Measurements from ENCODE around the gene IFIT1.
"Not testable (repeated sequence)": the region's sequence is repeated elsewhere in the genome, so short reads cannot be mapped to it uniquely, and the experiment has no call there.

Gene IFIT1, protein sequence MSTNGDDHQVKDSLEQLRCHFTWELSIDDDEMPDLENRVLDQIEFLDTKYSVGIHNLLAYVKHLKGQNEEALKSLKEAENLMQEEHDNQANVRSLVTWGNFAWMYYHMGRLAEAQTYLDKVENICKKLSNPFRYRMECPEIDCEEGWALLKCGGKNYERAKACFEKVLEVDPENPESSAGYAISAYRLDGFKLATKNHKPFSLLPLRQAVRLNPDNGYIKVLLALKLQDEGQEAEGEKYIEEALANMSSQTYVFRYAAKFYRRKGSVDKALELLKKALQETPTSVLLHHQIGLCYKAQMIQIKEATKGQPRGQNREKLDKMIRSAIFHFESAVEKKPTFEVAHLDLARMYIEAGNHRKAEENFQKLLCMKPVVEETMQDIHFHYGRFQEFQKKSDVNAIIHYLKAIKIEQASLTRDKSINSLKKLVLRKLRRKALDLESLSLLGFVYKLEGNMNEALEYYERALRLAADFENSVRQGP

DNA sequence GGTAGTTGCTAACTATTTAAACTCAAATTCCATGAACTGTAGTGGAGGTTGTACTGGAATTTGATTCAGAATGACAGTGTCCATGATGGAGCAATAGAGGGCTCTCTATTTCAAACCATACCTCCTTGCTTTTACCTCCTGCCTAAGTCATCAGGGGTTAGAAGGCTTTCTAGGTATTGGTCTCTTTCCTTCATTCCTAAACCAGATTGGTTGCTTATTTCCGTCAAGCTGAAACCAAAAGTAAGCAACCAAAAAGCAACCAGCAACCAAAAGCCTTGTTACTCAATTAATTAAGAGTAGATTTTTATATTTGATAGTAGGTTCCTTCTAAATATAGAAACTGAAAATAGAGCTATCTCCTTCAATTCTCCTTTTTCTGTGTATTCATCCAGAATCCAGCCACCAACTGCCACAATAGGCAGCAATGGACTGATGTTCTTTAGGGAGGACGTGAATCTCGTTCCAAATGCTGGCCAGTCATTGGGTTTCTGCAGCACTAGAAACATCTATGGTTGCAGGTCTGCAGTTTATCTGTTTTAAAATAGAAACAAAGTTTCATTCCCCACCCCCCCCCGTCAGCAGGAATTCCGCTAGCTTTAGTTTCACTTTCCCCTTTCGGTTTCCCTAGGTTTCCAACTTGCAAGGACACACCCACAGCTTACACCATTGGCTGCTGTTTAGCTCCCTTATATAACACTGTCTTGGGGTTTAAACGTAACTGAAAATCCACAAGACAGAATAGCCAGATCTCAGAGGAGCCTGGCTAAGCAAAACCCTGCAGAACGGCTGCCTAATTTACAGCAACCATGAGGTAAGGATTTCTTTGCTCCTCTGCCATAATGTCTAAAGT, at the start of gene IFIT1:
Gene IFIT1 (plus strand): TSS at position 717 of the 850 bp plus-strand sequence. CDS start 90 bp downstream, at position 807.
- DNase-seq (ENCODE audit: low spot score): peak; percentile 65

GRCh38 chr10:89343089-89343767, 49.2 kb upstream of the IFIT1 start:
- DNase-seq (ENCODE audit: low spot score): no peak

DNA sequence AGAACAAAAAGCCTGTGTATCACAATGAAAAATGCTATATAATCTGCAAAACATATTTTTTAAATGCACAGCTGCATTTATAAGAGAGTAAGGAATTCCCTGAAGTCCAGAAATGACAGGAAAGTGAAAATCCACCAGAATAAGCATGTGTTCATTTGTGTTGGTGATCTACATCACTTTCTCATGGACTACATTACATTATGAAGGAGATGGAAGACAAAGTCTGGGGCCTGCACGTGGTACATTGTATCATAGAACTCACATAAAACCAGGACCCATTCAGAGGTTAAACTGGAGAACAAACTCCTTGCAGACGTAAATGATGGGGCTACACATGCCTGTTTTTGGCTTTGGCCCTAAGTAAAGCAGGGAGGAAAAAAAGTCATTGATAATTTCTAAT, 48.3 kb upstream of the IFIT1 start:
- DNase-seq (ENCODE audit: low spot score): no peak

DNA sequence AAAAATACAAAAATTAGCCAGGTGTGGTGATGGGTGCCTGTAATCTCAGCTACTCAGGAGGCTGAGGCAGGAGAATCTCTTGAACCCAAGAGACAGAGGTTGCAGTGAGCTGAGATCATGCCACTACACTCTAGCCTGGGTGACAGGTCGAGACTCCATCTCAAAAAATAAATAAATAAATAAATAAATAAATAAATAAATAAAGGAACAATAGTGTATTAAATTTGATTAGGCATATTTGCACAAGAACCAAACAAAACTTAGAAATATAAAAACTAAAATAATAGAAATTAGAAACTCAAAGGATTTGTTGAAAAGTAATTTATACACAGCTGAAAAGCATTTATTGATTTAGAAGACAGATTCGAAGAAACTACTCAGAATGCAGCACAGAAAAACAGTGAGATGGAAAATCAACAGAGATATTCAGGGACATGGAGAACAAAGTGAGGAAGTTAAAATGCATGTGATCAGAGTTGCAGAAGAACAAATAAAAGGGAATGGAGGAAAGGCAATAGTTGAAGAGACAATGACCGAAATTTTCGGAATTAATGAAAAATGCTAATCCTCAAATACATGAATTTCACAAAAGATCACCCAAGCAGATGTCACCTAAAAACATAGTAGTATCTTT, 46.9 kb upstream of the IFIT1 start:
- no peak for DNase-seq (ENCODE audit: low spot score)

GRCh38 chr10:89346405-89347254, 45.8 kb upstream of the IFIT1 start:
- DNase-seq (ENCODE audit: low spot score): no peak

DNA sequence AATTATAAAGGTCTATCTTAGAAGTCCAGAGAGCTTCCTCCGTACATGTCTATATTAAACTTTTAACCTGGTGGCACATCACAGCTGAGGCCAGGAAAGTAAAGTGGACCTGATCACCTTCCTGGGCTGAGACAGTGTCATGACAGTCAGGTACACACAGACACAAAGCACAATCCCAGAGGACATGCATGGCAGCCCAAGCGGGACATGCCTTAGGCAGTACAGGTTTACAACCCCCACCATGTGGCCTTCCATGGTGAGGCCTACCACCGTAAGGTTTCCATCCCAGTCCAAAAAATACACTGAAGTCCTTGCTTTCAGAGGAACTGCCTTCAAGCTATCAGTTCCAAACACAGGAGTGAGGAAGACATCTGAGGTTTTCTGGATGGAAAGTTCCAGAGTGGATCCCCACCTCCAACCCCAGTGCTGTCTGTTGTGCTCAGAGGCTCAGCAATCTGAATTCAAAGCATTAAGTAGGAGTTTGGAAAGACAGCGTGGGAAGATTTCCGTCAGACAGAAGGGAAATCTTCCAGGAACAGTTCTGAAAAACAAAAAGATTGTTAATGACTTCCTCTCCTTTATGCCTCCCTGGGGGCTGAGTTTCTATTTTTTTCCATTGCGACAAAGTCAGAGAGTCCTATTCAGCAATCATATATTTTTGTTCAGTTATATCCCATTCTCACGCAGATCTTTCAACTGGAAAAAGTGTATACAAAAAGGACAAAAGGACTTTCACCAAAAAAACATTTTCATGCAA, 44.5 kb upstream of the IFIT1 start:
- DNase-seq (ENCODE audit: low spot score): no peak

DNA sequence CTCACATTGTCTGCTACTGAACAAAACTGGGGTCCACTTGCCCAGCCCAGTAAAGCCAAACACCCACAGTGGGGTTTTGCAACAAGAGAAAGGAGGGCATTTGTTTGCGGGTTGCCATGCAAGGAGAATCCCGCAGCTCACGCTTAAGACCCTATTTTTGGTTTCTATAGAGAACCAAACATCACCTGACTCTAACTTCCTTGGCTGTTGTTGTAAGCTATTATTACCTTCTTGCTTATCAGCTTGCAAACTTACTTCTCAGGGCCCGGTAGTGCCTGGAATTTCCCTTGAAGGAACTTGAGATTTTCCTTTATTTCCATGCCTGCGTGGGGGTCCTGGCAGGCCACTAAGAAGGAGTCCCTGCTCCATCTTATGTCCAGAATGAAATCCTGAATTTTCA, 43.9 kb upstream of the IFIT1 start:
- no peak for DNase-seq (ENCODE audit: low spot score)

DNA sequence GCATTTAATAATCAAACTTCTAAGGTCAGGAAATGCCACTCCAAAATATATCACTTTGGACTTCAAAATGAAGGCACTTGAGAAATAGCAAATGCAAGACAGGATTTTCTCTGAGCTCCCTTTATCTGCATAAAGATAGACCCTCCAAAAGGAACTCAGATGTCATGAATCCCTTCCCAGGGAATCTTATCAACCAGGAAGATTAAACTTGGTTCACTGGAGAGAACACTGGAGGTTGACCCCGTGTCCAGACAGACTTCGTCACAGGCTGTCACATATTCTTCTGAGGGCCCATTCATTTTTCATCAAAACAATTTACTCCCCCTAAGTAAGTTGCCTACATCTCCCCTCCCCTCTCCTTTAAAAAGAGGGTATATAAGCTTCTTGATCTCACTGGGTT, 43.4 kb upstream of the IFIT1 start:
- DNase-seq (ENCODE audit: low spot score): no peak

- not testable (repeated sequence) for DNase-seq (ENCODE audit: low spot score)
Measured at GRCh38 chr10:89350631-89351315, 41.6 kb upstream of the IFIT1 start.

GRCh38 chr10:89351412-89351779, 41.0 kb upstream of the IFIT1 start:
- DNase-seq (ENCODE audit: low spot score): no peak

DNA sequence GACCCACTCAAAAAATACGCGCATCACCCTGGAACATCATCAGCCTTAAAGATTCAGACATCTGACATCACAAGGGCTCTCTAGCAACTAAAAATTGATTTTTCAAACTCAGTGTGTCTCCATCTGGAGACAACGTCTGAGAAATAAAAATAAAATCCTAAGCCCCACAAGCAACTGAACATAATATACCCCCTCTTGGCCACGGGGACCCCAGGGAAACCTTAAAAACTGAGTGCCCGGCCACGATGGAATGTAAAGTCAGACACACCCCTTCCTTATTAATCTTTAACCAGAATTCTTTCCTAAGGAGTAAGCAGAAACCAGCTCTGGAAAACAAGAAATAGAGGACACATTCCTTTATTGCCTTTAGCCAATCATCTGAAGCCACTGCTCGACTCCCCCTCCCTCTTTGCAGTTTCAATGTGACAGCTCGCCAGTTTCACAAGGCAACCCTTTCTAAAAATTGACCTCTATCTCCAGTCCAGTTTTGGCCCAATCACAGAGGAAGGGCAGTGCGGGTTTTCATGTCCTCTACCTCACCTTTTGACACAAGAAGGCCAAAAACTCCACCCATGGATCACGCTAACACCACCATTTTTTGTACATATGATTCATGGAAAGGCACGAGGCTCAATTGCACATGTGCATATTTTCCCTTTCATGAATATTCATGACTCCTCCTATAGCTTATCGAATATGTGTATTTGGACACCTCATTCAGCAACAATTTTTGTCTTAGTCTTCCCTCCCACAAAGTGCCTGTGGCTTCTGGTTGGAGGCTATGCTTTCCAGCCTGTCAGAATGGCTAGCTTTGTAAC, 40.4 kb upstream of the IFIT1 start:
- no peak for DNase-seq (ENCODE audit: low spot score)

DNA sequence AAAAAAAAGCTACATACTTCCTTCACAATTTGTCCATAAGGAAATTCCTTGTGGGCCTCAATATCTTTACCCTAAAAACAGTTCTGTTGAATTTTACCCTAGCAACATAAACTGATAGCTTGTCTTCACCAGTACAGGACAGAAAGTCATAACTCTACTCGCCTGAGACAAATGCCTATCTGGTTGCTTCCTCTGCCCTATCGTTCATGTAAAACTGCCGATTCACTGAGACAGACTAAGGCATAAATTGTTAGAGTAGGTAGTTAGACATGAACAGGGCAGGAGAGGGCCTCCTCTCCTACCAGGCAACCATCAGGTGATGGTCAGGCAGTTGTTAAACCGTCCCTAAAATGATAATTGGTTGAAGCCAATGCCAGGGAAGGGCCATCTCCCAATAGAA, 39.6 kb upstream of the IFIT1 start:
- no peak for DNase-seq (ENCODE audit: low spot score)

DNA sequence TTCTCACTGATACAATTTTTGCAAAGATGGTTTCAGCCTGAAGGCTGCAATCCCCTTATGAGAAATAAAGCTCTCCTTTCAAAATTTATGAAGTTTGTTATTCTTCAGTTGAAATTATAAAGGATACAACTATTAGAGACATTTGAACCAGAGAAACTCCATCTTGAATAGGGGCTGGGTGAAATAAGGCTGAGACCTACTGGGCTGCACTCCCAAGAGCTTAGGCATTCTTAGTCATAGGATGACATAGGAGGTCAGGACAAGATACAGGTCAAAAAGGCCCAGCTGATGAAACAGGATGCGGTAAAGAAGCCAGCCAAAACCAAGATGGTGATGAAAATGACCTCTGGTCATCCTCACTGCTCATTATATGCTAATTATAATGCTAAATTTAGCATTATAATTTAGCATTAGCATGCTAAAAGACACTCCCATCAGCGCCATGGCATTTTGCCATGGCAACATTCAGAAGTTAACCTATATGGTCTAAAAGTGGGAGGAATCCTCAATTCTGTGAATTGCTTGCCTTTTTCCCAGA, 37.0 kb upstream of the IFIT1 start:
- no peak for DNase-seq (ENCODE audit: low spot score)

- DNase-seq (ENCODE audit: low spot score): no peak
Measured at GRCh38 chr10:89357096-89357495, 35.3 kb upstream of the IFIT1 start.

DNA sequence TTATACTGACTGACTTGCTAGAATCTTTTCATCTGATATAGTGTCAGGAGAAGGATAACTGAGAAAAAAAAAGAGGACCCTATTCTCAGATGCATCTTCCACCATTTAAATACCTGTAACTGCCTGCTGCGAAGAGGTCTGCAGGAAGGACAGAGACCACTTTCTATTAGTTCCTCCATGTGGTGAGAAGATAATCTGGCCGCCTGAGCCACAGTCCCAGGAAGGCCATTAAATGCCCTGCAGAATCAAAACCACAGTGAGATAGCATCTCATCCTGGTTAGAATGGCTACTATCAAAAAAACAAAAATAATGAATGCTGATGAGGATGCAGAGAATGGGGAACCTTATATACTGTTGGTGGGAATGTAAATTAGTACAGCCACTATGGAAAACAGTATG, 34.4 kb upstream of the IFIT1 start:
- no peak for DNase-seq (ENCODE audit: low spot score)

GRCh38 chr10:89360157-89360556, 32.3 kb upstream of the IFIT1 start:
- no peak for DNase-seq (ENCODE audit: low spot score)

GRCh38 chr10:89362929-89363328, 29.5 kb upstream of the IFIT1 start:
- no peak for DNase-seq (ENCODE audit: low spot score)

DNA sequence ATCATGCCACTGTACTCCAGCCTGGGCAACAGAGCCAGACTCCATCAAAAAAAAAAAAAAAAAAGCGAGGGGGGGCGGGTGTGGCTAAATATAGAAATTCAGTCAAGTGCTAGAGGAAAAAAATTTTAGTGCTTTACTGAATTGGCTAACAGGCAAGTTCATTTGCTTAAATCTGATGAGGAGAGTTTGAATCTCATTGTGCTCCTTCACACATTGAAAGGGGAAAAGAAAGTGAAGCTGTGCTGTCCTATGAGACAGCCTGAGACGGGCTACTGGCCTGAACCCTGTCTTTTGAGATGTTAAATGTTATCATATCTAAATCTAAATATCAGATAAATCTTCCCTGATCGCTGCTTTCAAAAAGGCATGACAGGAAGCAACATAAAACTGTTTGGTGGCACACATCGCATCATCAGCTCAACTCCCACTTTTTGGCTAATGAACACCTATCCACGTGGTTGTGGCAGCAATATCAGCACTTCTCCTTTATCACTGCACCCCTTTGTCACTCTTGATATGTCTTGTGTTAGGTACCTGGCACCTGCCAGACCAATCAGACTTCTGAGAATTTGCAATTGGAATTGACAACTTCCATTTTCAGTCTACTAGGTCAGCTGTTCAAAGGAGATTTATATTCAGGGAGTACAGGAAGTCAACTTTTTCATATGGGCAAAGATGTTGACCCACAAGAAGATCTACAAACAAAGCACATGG, 28.5 kb upstream of the IFIT1 start:
- no peak for DNase-seq (ENCODE audit: low spot score)
